Measurements from ENCODE around the gene LTC4S. TPM values are rescaled to one million over a fixed set of nuclear protein-coding genes. Genes with fewer than 3 reads are reported as not detected.

The LTC4S gene
- total and polyA plus RNA-seq, 4 donors = 4.0 to 25.3 (median 8.3) TPM

- Histone ChIP-seq H3K9ac (ENCODE audit: insufficient read depth in 1 of 2, low read length in 2 of 2) (no peak overlapping the region), H3K27ac (ENCODE audit: low read depth in 1 of 2, low read length in 1 of 2) (no peak overlapping the region), H3K4me3 (no peak overlapping the region), H3K36me3 (ENCODE audit: control insufficient read depth in 4 of 4, insufficient read depth in 4 of 4, low read length in 4 of 4) (peaks cover 0 to 13% (median 3%) of the 10 kb centered on the region in 4 donors), H3K27me3 (ENCODE audit: control insufficient read depth in 3 of 3, insufficient read depth in 3 of 3, low read length in 2 of 3) (no peaks in the 10 kb centered on the region), H3K9me3 (ENCODE audit: control insufficient read depth in 4 of 4, insufficient read depth in 3 of 4, low read length in 3 of 4) (no peaks in the 10 kb centered on the region), H3K4me1 (ENCODE audit: control insufficient read depth in 5 of 5, insufficient read depth in 5 of 5, low read length in 5 of 5) (peaks cover 0 to 7% (median 0%) of the 10 kb centered on the region in 5 donors)
- ATAC-seq (ENCODE audit: insufficient read depth, low FRiP score) (no peak), DNase-seq (no peak)
- 96% methylated on average over 27 of the region's 27 CpGs for WGBS, 2 donors
- no peak for TF ChIP-seq CTCF (IDR thresholded peaks at IDR 0.05; ENCODE audit: control extremely low read depth, extremely low read depth)
Observed at GRCh38 chr5:179812135-179812825, 18.5 kb downstream of the LTC4S start.

GRCh38 chr5:179812997-179813607 lies 19.3 kb downstream of the LTC4S start:
- Histone ChIP-seq H3K36me3 (ENCODE audit: control insufficient read depth in 4 of 4, insufficient read depth in 4 of 4, low read length in 4 of 4) (peaks cover 0 to 13% (median 3%) of the 10 kb centered on the region in 4 donors), H3K27ac (ENCODE audit: low read depth in 1 of 2, low read length in 1 of 2) (no peak overlapping the region), H3K4me1 (ENCODE audit: control insufficient read depth in 5 of 5, insufficient read depth in 5 of 5, low read length in 5 of 5) (peaks cover 0 to 10% (median 0%) of the 10 kb centered on the region in 5 donors), H3K9me3 (ENCODE audit: control insufficient read depth in 4 of 4, insufficient read depth in 3 of 4, low read length in 3 of 4) (no peaks in the 10 kb centered on the region), H3K27me3 (ENCODE audit: control insufficient read depth in 3 of 3, insufficient read depth in 3 of 3, low read length in 2 of 3) (no peaks in the 10 kb centered on the region), H3K4me3 (no peak overlapping the region), H3K9ac (ENCODE audit: insufficient read depth in 1 of 2, low read length in 2 of 2) (no peak overlapping the region)
- no peak for TF ChIP-seq CTCF (IDR thresholded peaks at IDR 0.05; ENCODE audit: control extremely low read depth, extremely low read depth)
- no peak for ATAC-seq (ENCODE audit: insufficient read depth, low FRiP score)
- DNase-seq = no peak
- 92 to 94% methylated on average over 5 of the region's 5 CpGs for WGBS, 2 donors

- Histone ChIP-seq H3K9me3 (ENCODE audit: control insufficient read depth in 4 of 4, insufficient read depth in 3 of 4, low read length in 3 of 4) (no peaks in the 10 kb centered on the region), H3K4me3 (no peak overlapping the region), H3K36me3 (ENCODE audit: control insufficient read depth in 4 of 4, insufficient read depth in 4 of 4, low read length in 4 of 4) (peaks cover 0 to 13% (median 3%) of the 10 kb centered on the region in 4 donors), H3K27me3 (ENCODE audit: control insufficient read depth in 3 of 3, insufficient read depth in 3 of 3, low read length in 2 of 3) (no peaks in the 10 kb centered on the region), H3K4me1 (ENCODE audit: control insufficient read depth in 5 of 5, insufficient read depth in 5 of 5, low read length in 5 of 5) (peaks cover 0 to 17% (median 0%) of the 10 kb centered on the region in 5 donors), H3K9ac (ENCODE audit: insufficient read depth in 1 of 2, low read length in 2 of 2) (no peak overlapping the region), H3K27ac (ENCODE audit: low read depth in 1 of 2, low read length in 1 of 2) (no peak overlapping the region)
- TF ChIP-seq CTCF (IDR thresholded peaks at IDR 0.05; ENCODE audit: control extremely low read depth, extremely low read depth) = no peak
- ATAC-seq (ENCODE audit: insufficient read depth, low FRiP score) (no peak), DNase-seq (no peak)
- 86 to 91% methylated on average over 3 of the region's 3 CpGs for WGBS, 2 donors
Observed at GRCh38 chr5:179814090-179814489, 20.3 kb downstream of the LTC4S start.
